ENCODE measurements around the gene ATRIP. TPM values are rescaled to one million over a fixed set of nuclear protein-coding genes. Genes with fewer than 3 reads are reported as not detected.

The ATRIP gene
- total RNA-seq, 1 donor from 2014 or later = 15.8 TPM

GRCh38 chr3:48514431-48515227 is 68.1 kb downstream of the ATRIP start:
- TF ChIP-seq CTCF (IDR thresholded peaks at IDR 0.05; ENCODE audit: partially characterized antibody, unreplicated experiment) = no peak
- DNase-seq = no peak
- Mint-ChIP-seq H3K9me3 (ENCODE audit: unreplicated experiment) (no peaks in the 10 kb centered on the region), H3K27me3 (ENCODE audit: unreplicated experiment) (peaks cover 1% of the 10 kb centered on the region), H3K4me1 (ENCODE audit: low read depth, unreplicated experiment) (no peaks in the 10 kb centered on the region), H3K4me3 (ENCODE audit: unreplicated experiment) (no peak overlapping the region), H3K27ac (ENCODE audit: unreplicated experiment) (no peak overlapping the region), H3K36me3 (ENCODE audit: unreplicated experiment) (peaks cover 5% of the 10 kb centered on the region)

Other genes with a start within 250 kb of the ATRIP start
- not detected for gene CAMP, start 223.2 kb upstream of the ATRIP start, total RNA-seq (ENCODE audit: unreplicated experiment)
- 48.2 TPM for gene ZNF589, start 205.6 kb upstream of the ATRIP start, total RNA-seq (ENCODE audit: unreplicated experiment)
- gene NME6, start 145.4 kb upstream of the ATRIP start, total RNA-seq (ENCODE audit: unreplicated experiment) = 29.2 TPM
- not detected for gene SPINK8, start 113.1 kb upstream of the ATRIP start, total RNA-seq (ENCODE audit: unreplicated experiment)
- gene FBXW12, start 74.5 kb upstream of the ATRIP start, total RNA-seq (ENCODE audit: unreplicated experiment) = 0.66 TPM
- gene PLXNB1, start 16.7 kb upstream of the ATRIP start, total RNA-seq (ENCODE audit: unreplicated experiment) = 195 TPM
- 15.3 TPM for gene CCDC51, start 6.6 kb upstream of the ATRIP start, total RNA-seq (ENCODE audit: unreplicated experiment)
- 154 TPM for gene TMA7, start 6.5 kb upstream of the ATRIP start, total RNA-seq (ENCODE audit: unreplicated experiment)
- gene SHISA5, start 57.4 kb downstream of the ATRIP start, total RNA-seq (ENCODE audit: unreplicated experiment) = 261 TPM
- 40.3 TPM for gene PFKFB4, start 110.1 kb downstream of the ATRIP start, total RNA-seq (ENCODE audit: unreplicated experiment)
- gene UCN2, start 117.0 kb downstream of the ATRIP start, total RNA-seq (ENCODE audit: unreplicated experiment) = 4.3 TPM
- gene COL7A1, start 148.6 kb downstream of the ATRIP start, total RNA-seq (ENCODE audit: unreplicated experiment) = 62.0 TPM
- 242 TPM for gene UQCRC1, start 162.9 kb downstream of the ATRIP start, total RNA-seq (ENCODE audit: unreplicated experiment)
- gene TMEM89, start 175.0 kb downstream of the ATRIP start, total RNA-seq (ENCODE audit: unreplicated experiment) = not detected
- 26.0 TPM for gene SLC26A6, start 188.7 kb downstream of the ATRIP start, total RNA-seq (ENCODE audit: unreplicated experiment)
- 162 TPM for gene CELSR3, start 216.1 kb downstream of the ATRIP start, total RNA-seq (ENCODE audit: unreplicated experiment)
- gene NCKIPSD, start 239.2 kb downstream of the ATRIP start, total RNA-seq (ENCODE audit: unreplicated experiment) = 35.5 TPM